ENCODE data around the gene AGBL1. TPM values are rescaled to one million over a fixed set of nuclear protein-coding genes. Genes with fewer than 3 reads are reported as not detected.

The AGBL1 gene
- total and polyA plus RNA-seq, 3 experiments from 2014 or later = not detected

GRCh38 chr15:86329311-86330013 lies 249.8 kb downstream of the AGBL1 start:
- Mint-ChIP-seq H3K4me1 (no peaks in the 10 kb centered on the region), H3K9me3 (peaks cover 0 to 24% (median 13%) of the 10 kb centered on the region in 5 donors), H3K4me3 (no peak overlapping the region), H3K27ac (no peak overlapping the region), H3K27me3 (peaks cover 3 to 25% of the 10 kb centered on the region in 2 donors), H3K36me3 (no peaks in the 10 kb centered on the region)
- H3K36me3 ChIP-seq (ENCODE audit: insufficient read depth, low read length) = no peaks in the 10 kb centered on the region
- DNase-seq = no peak
- ChIA-PET CTCF (no interaction called here), POLR2A (no interaction called here)
- no peaks in the 10 kb centered on the region for H3K27me3 ChIP-seq (ENCODE audit: insufficient read depth, low read length, poor library complexity, severe bottlenecking)
- H3K9me3 ChIP-seq (ENCODE audit: low read length) = no peaks in the 10 kb centered on the region
- no peaks in the 10 kb centered on the region for H3K4me1 ChIP-seq (ENCODE audit: insufficient read depth, low read length)
- no peak overlapping the region for H3K27ac ChIP-seq (ENCODE audit: low read depth, low read length)
- no peak overlapping the region for H3K4me3 ChIP-seq (ENCODE audit: low read length)

- Histone ChIP-seq H3K4me3 (ENCODE audit: low read length) (no peak overlapping the region), H3K36me3 (ENCODE audit: insufficient read depth, low read length) (no peaks in the 10 kb centered on the region), H3K27me3 (ENCODE audit: insufficient read depth, low read length, poor library complexity, severe bottlenecking) (no peaks in the 10 kb centered on the region), H3K27ac (ENCODE audit: low read depth, low read length) (no peak overlapping the region), H3K4me1 (ENCODE audit: insufficient read depth, low read length) (no peaks in the 10 kb centered on the region), H3K9me3 (ENCODE audit: low read length) (no peaks in the 10 kb centered on the region)
- ChIA-PET POLR2A (no interaction called here), CTCF (no interaction called here)
- H3K4me1 Mint-ChIP-seq = no peaks in the 10 kb centered on the region
- H3K36me3 Mint-ChIP-seq = no peaks in the 10 kb centered on the region
- no peak overlapping the region for H3K4me3 Mint-ChIP-seq
- no peak overlapping the region for H3K27ac Mint-ChIP-seq
- no peak for DNase-seq
- no peaks in the 10 kb centered on the region for H3K27me3 Mint-ChIP-seq
- peaks cover 0 to 19% (median 7%) of the 10 kb centered on the region in 5 donors for H3K9me3 Mint-ChIP-seq
These were observed 254.1 kb downstream of the AGBL1 start for GRCh38 chr15:86333819-86334218.

- no peaks in the 10 kb centered on the region for H3K27me3 ChIP-seq (ENCODE audit: insufficient read depth, low read length, poor library complexity, severe bottlenecking)
- Mint-ChIP-seq H3K4me1 (no peaks in the 10 kb centered on the region), H3K36me3 (no peaks in the 10 kb centered on the region), H3K27ac (no peak overlapping the region), H3K9me3 (peaks cover 0 to 12% (median 4%) of the 10 kb centered on the region in 5 donors), H3K4me3 (no peak overlapping the region), H3K27me3 (no peaks in the 10 kb centered on the region)
- no peaks in the 10 kb centered on the region for H3K4me1 ChIP-seq (ENCODE audit: insufficient read depth, low read length)
- ChIA-PET CTCF (no interaction called here), POLR2A (no interaction called here)
- DNase-seq = no peak
- H3K36me3 ChIP-seq (ENCODE audit: insufficient read depth, low read length) = no peaks in the 10 kb centered on the region
- no peaks in the 10 kb centered on the region for H3K9me3 ChIP-seq (ENCODE audit: low read length)
- H3K27ac ChIP-seq (ENCODE audit: low read depth, low read length) = no peak overlapping the region
- no peak overlapping the region for H3K4me3 ChIP-seq (ENCODE audit: low read length)
These were observed 256.5 kb downstream of the AGBL1 start for GRCh38 chr15:86336051-86336788.

- Histone ChIP-seq H3K9me3 (ENCODE audit: low read length) (no peaks in the 10 kb centered on the region), H3K4me1 (ENCODE audit: insufficient read depth, low read length) (no peaks in the 10 kb centered on the region), H3K4me3 (ENCODE audit: low read length) (no peak overlapping the region), H3K27me3 (ENCODE audit: insufficient read depth, low read length, poor library complexity, severe bottlenecking) (no peaks in the 10 kb centered on the region), H3K27ac (ENCODE audit: low read depth, low read length) (no peak overlapping the region), H3K36me3 (ENCODE audit: insufficient read depth, low read length) (no peaks in the 10 kb centered on the region)
- Mint-ChIP-seq H3K27me3 (no peaks in the 10 kb centered on the region), H3K36me3 (no peaks in the 10 kb centered on the region), H3K27ac (no peak overlapping the region), H3K4me3 (no peak overlapping the region), H3K9me3 (peaks cover 0 to 7% (median 3%) of the 10 kb centered on the region in 5 donors), H3K4me1 (no peaks in the 10 kb centered on the region)
- CTCF ChIA-PET = no interaction called here
- POLR2A ChIA-PET = no interaction called here
- no peak for DNase-seq
These were observed 257.4 kb downstream of the AGBL1 start for GRCh38 chr15:86337071-86337470.

- H3K27ac ChIP-seq (ENCODE audit: low read depth, low read length) = no peak overlapping the region
- no peak overlapping the region for H3K4me3 Mint-ChIP-seq
- H3K27ac Mint-ChIP-seq = no peak overlapping the region
- no peaks in the 10 kb centered on the region for H3K4me1 ChIP-seq (ENCODE audit: insufficient read depth, low read length)
- H3K9me3 ChIP-seq (ENCODE audit: low read length) = no peaks in the 10 kb centered on the region
- POLR2A ChIA-PET = no interaction called here
- H3K27me3 Mint-ChIP-seq = peaks cover 5 to 7% of the 10 kb centered on the region in 2 donors
- H3K4me3 ChIP-seq (ENCODE audit: low read length) = no peak overlapping the region
- H3K27me3 ChIP-seq (ENCODE audit: insufficient read depth, low read length, poor library complexity, severe bottlenecking) = no peaks in the 10 kb centered on the region
- H3K9me3 Mint-ChIP-seq = no peaks in the 10 kb centered on the region
- DNase-seq = no peak
- CTCF ChIA-PET = no interaction called here
- H3K4me1 Mint-ChIP-seq = no peaks in the 10 kb centered on the region
- H3K36me3 ChIP-seq (ENCODE audit: insufficient read depth, low read length) = no peaks in the 10 kb centered on the region
- H3K36me3 Mint-ChIP-seq = no peaks in the 10 kb centered on the region
These were observed 267.6 kb downstream of the AGBL1 start for GRCh38 chr15:86347245-86347644.

- H3K36me3 ChIP-seq (ENCODE audit: insufficient read depth, low read length) = no peaks in the 10 kb centered on the region
- no peaks in the 10 kb centered on the region for H3K27me3 ChIP-seq (ENCODE audit: insufficient read depth, low read length, poor library complexity, severe bottlenecking)
- H3K4me3 ChIP-seq (ENCODE audit: low read length) = no peak overlapping the region
- H3K27ac ChIP-seq (ENCODE audit: low read depth, low read length) = no peak overlapping the region
- ChIA-PET POLR2A (no interaction called here), CTCF (no interaction called here)
- no peaks in the 10 kb centered on the region for H3K4me1 ChIP-seq (ENCODE audit: insufficient read depth, low read length)
- Mint-ChIP-seq H3K27ac (no peak overlapping the region), H3K4me1 (no peaks in the 10 kb centered on the region), H3K9me3 (no peaks in the 10 kb centered on the region), H3K27me3 (peaks cover 5 to 9% of the 10 kb centered on the region in 2 donors), H3K36me3 (no peaks in the 10 kb centered on the region), H3K4me3 (no peak overlapping the region)
- no peak for DNase-seq
- H3K9me3 ChIP-seq (ENCODE audit: low read length) = no peaks in the 10 kb centered on the region
These were observed 269.9 kb downstream of the AGBL1 start for GRCh38 chr15:86349565-86349964.

- Histone ChIP-seq H3K27me3 (ENCODE audit: insufficient read depth, low read length, poor library complexity, severe bottlenecking) (no peaks in the 10 kb centered on the region), H3K36me3 (ENCODE audit: insufficient read depth, low read length) (no peaks in the 10 kb centered on the region), H3K9me3 (ENCODE audit: low read length) (no peaks in the 10 kb centered on the region), H3K4me3 (ENCODE audit: low read length) (no peak overlapping the region), H3K27ac (ENCODE audit: low read depth, low read length) (no peak overlapping the region), H3K4me1 (ENCODE audit: insufficient read depth, low read length) (no peaks in the 10 kb centered on the region)
- Mint-ChIP-seq H3K9me3 (peaks cover 0 to 1% (median 0%) of the 10 kb centered on the region in 5 donors), H3K27me3 (peaks cover 0 to 4% of the 10 kb centered on the region in 2 donors), H3K36me3 (no peaks in the 10 kb centered on the region), H3K4me3 (no peak overlapping the region), H3K27ac (no peak overlapping the region), H3K4me1 (no peaks in the 10 kb centered on the region)
- no peak for DNase-seq
- ChIA-PET POLR2A (no interaction called here), CTCF (no interaction called here)
These were observed 273.5 kb downstream of the AGBL1 start for GRCh38 chr15:86353213-86353612.

GRCh38 chr15:86355361-86355760 lies 275.7 kb downstream of the AGBL1 start:
- H3K4me1 Mint-ChIP-seq = no peaks in the 10 kb centered on the region
- no peaks in the 10 kb centered on the region for H3K27me3 ChIP-seq (ENCODE audit: insufficient read depth, low read length, poor library complexity, severe bottlenecking)
- no peaks in the 10 kb centered on the region for H3K4me1 ChIP-seq (ENCODE audit: insufficient read depth, low read length)
- DNase-seq = no peak
- no peaks in the 10 kb centered on the region for H3K36me3 ChIP-seq (ENCODE audit: insufficient read depth, low read length)
- H3K9me3 Mint-ChIP-seq = peaks cover 0 to 1% (median 0%) of the 10 kb centered on the region in 5 donors
- H3K27me3 Mint-ChIP-seq = peaks cover 0 to 2% of the 10 kb centered on the region in 2 donors
- no peaks in the 10 kb centered on the region for H3K9me3 ChIP-seq (ENCODE audit: low read length)
- CTCF ChIA-PET = no interaction called here
- H3K4me3 Mint-ChIP-seq = no peak overlapping the region
- POLR2A ChIA-PET = no interaction called here
- H3K27ac Mint-ChIP-seq = no peak overlapping the region
- H3K4me3 ChIP-seq (ENCODE audit: low read length) = no peak overlapping the region
- no peaks in the 10 kb centered on the region for H3K36me3 Mint-ChIP-seq
- H3K27ac ChIP-seq (ENCODE audit: low read depth, low read length) = no peak overlapping the region

Data from CD8-positive, alpha-beta memory T cell (primary cell).